IMR-90 (cell line): Measurements from ENCODE around the gene HYAL1. TPM values are rescaled to one million over a fixed set of nuclear protein-coding genes. Genes with fewer than 3 reads are reported as not detected.

Experiments
- ATAC-seq: fragments of 200-7000 bp; cut with Tn5 transposase; 2 replicates; pipeline ENCODE4 v1.9.1; 2020; ENCODE audit warnings: low read depth, mild to moderate bottlenecking, moderate library complexity
- Bru-seq: library from RNA; stranded (reverse); fragments of 400-500 nt; gene quantifications from one replicate; lab custom pipeline; 2021; lab: Mats Ljungman, UMichigan
- BruChase-seq, 2 experiments: library from RNA; stranded (reverse); fragments of 400-500 nt; gene quantifications; one replicate each; lab custom pipeline; 2021; lab: Mats Ljungman, UMichigan
- BruUV-seq: library from RNA; stranded (reverse); fragments of 400-500 nt; replicated peaks from 2 replicates; lab custom pipeline; 2021; lab: Mats Ljungman, UMichigan
- CTCF ChIA-PET: fragments of 300-600 bp; formaldehyde crosslinking; extraction: SDS; loops from one replicate; lab custom pipeline; 2021; ENCODE audit warnings: antibody characterized with exemption; lab: Yijun Ruan, JAX
- POLR2A ChIA-PET: fragments of 300-600 bp; sonication (Branson Sonifier 250); formaldehyde crosslinking; loops from one replicate; lab custom pipeline; 2022; ENCODE audit warnings: antibody characterized with exemption; ENCODE audit not compliant: unreplicated experiment; lab: Charles Lee
- DNase-seq: peaks from one replicate; pipeline ENCODE4 v3.0.0; 2013
- H2AFZ ChIP-seq: replicated peaks from 2 replicates; pipeline ENCODE3; 2013; ENCODE audit warnings: low read length, mild to moderate bottlenecking; ENCODE audit not compliant: poor library complexity
- H2AK5ac ChIP-seq: 2 replicates; pipeline ENCODE4 v1.6.1; 2013; ENCODE audit warnings: low read depth, low read length, inconsistent platforms
- H2AK9ac ChIP-seq: replicated peaks from 2 replicates; pipeline ENCODE3; 2013; ENCODE audit warnings: mild to moderate bottlenecking, low read depth, low read length, moderate library complexity; ENCODE audit not compliant: poor library complexity
- H2BK120ac ChIP-seq: 2 replicates; pipeline ENCODE4 v1.6.1; 2013; ENCODE audit warnings: low read depth, low read length, inconsistent platforms
- H2BK15ac ChIP-seq: 3 replicates; pipeline ENCODE4 v1.6.1; 2013; ENCODE audit warnings: low read depth, low read length, inconsistent platforms
- H2BK20ac ChIP-seq: 2 replicates; pipeline ENCODE4 v1.6.1; 2013; ENCODE audit warnings: low read depth, mild to moderate bottlenecking, inconsistent platforms, low read length, moderate library complexity
- H2BK5ac ChIP-seq: 2 replicates; pipeline ENCODE4 v1.6.1; 2013; ENCODE audit warnings: mild to moderate bottlenecking, low read depth, low read length, inconsistent platforms; ENCODE audit not compliant: poor library complexity, severe bottlenecking
- H3K14ac ChIP-seq: replicated peaks from 2 replicates; pipeline ENCODE4 v1.6.1; 2013; ENCODE audit warnings: low read depth, low read length, inconsistent platforms
- H3K18ac ChIP-seq: 2 replicates; pipeline ENCODE4 v1.6.1; 2013; ENCODE audit warnings: low read depth, low read length, control low read depth
- H3K23ac ChIP-seq: 2 replicates; pipeline ENCODE4 v1.6.1; 2013; ENCODE audit warnings: low read depth, low read length, inconsistent platforms
- H3K27ac ChIP-seq: 2 replicates; pipeline ENCODE4 v1.5.1; 2013; ENCODE audit warnings: mild to moderate bottlenecking, control low read depth, low read length; ENCODE audit not compliant: insufficient read depth
- H3K27me3 ChIP-seq: 2 replicates; pipeline ENCODE4 v1.6.1; 2013; ENCODE audit warnings: low read length; ENCODE audit not compliant: control insufficient read depth, insufficient read depth
- H3K36me3 ChIP-seq: 2 replicates; pipeline ENCODE4 v1.6.1; 2013; ENCODE audit warnings: low read length, mixed read lengths; ENCODE audit not compliant: control insufficient read depth, insufficient read depth
- H3K4ac ChIP-seq: 2 replicates; pipeline ENCODE4 v1.6.1; 2013; ENCODE audit warnings: low read depth, low read length, inconsistent platforms
- H3K4me1 ChIP-seq: 2 replicates; pipeline ENCODE4 v1.6.1; 2013; ENCODE audit warnings: low read length, mixed read lengths; ENCODE audit not compliant: control insufficient read depth, insufficient read depth
- H3K4me2 ChIP-seq: 2 replicates; pipeline ENCODE4 v1.6.1; 2013; ENCODE audit warnings: low read depth, mild to moderate bottlenecking, control low read depth, low read length, moderate library complexity
- H3K4me3 ChIP-seq: 2 replicates; pipeline ENCODE4 v1.5.1; 2013; ENCODE audit warnings: low read depth, mild to moderate bottlenecking, control low read depth, low read length, moderate library complexity; ENCODE audit not compliant: insufficient read depth
- H3K56ac ChIP-seq: 2 replicates; pipeline ENCODE4 v1.6.1; 2013; ENCODE audit warnings: low read length, inconsistent platforms; ENCODE audit not compliant: insufficient read depth; ENCODE audit errors: extremely low read depth
- H3K79me1 ChIP-seq, 2 experiments: 2 replicates each; pipeline ENCODE4 v1.6.1; 2013; ENCODE audit warnings: low read length in 2 of 2, inconsistent platforms in 1 of 2, low read depth in 1 of 2
- H3K9ac ChIP-seq: 2 replicates; pipeline ENCODE4 v1.6.1; 2013; ENCODE audit warnings: low read depth, low read length, control low read depth
- H3K9me1 ChIP-seq: 2 replicates; pipeline ENCODE4 v1.6.1; 2013; ENCODE audit warnings: low read length, inconsistent platforms; ENCODE audit not compliant: insufficient read depth
- H3K9me3 ChIP-seq: 2 replicates; pipeline ENCODE4 v1.6.1; 2013; ENCODE audit warnings: low read length; ENCODE audit not compliant: control insufficient read depth, insufficient read depth
- H4K20me1 ChIP-seq: 2 replicates; pipeline ENCODE4 v1.6.1; 2013; ENCODE audit warnings: low read length, inconsistent platforms; ENCODE audit not compliant: insufficient read depth
- H4K5ac ChIP-seq: 2 replicates; pipeline ENCODE4 v1.6.1; 2013; ENCODE audit warnings: mild to moderate bottlenecking, low read depth, low read length, control low read depth
- H4K8ac ChIP-seq, 2 experiments: 2 replicates each; pipeline ENCODE4 v1.6.1; 2013; ENCODE audit warnings: low read depth in 2 of 2, low read length in 2 of 2, control low read depth in 1 of 2, inconsistent platforms in 1 of 2
- H4K91ac ChIP-seq: 2 replicates; pipeline ENCODE4 v1.6.1; 2013; ENCODE audit warnings: low read depth, low read length, inconsistent platforms; ENCODE audit not compliant: insufficient read depth
- RAD21 ChIP-seq: IDR thresholded peaks from 2 replicates; pipeline ENCODE4 v1.6.1; 2012; ENCODE audit warnings: low read length, improper control_type of control experiment
- WGBS, 2 experiments: methylation state at CpG; one replicate each; pipeline versions ENCODE4 v1.1.5 to v1.1.7; 2013; ENCODE audit warnings: missing lambda C conversion rate in 2 of 2; ENCODE audit not compliant: insufficient read length in 1 of 2; ENCODE audit errors: extremely low coverage in 2 of 2; 5-methylcytosine and 5-hydroxymethylcytosine counted together
- dilution Hi-C: fragments of 300-500 bp; cut with HindIII; formaldehyde crosslinking; loops from one replicate; pipeline ENCODE4 v1.14.3; 2018; ENCODE audit warnings: low sequenced_read_pairs; ENCODE audit not compliant: unreplicated experiment
- in situ Hi-C: fragments of 300-500 bp; cut with MboI; formaldehyde crosslinking; loops from 3 replicates; pipeline ENCODE4 v1.14.3; 2019; ENCODE audit warnings: low sequenced_read_pairs, inconsistent platforms, mixed read lengths
- intact Hi-C: fragments of 100-400 bp; cut with micrococcal nuclease; formaldehyde crosslinking; loops from 2 replicates; pipeline ENCODE4 v1.10.0; 2022
- long read RNA-seq: library from polyadenylated mRNA; unstranded; transcript quantifications from one replicate; pipeline ENCODE4 v2.0.0, GENCODE V29; 2021; ENCODE audit not compliant: unreplicated experiment
- polyA plus RNA-seq, 3 experiments: library from polyadenylated mRNA; depleted of rRNA; stranded (reverse); fragments of >200 nt; gene quantifications; 2 replicates each; pipeline ENCODE4 v1.2.3, GENCODE V29; 2012; ENCODE audit warnings: low replicate concordance in 1 of 3
- total RNA-seq: library from RNA; depleted of rRNA; stranded (reverse); fragments of >200 nt; gene quantifications from 2 replicates; pipeline ENCODE4 v1.2.3, GENCODE V29; 2012; rRNA removed
- TF ChIP-seq, protein P1 (sequence below): conservative IDR thresholded peaks from 2 replicates; pipeline ENCODE4 v1.5.1; 2012; ENCODE audit warnings: mild to moderate bottlenecking, low read depth, low read length, improper control_type of control experiment

The HYAL1 gene, protein sequence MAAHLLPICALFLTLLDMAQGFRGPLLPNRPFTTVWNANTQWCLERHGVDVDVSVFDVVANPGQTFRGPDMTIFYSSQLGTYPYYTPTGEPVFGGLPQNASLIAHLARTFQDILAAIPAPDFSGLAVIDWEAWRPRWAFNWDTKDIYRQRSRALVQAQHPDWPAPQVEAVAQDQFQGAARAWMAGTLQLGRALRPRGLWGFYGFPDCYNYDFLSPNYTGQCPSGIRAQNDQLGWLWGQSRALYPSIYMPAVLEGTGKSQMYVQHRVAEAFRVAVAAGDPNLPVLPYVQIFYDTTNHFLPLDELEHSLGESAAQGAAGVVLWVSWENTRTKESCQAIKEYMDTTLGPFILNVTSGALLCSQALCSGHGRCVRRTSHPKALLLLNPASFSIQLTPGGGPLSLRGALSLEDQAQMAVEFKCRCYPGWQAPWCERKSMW
- under 0.01 and 0.36 TPM in 2 replicates for total RNA-seq
- polyA plus RNA-seq (2012; rRNA removed), result 0.29 and 0.32 TPM in 2 replicates
- 0.21 and 0.32 TPM in 2 replicates for polyA plus RNA-seq (2012; cell fraction: cytosol; rRNA removed)
- polyA plus RNA-seq (2012; cell fraction: nucleus; rRNA removed; ENCODE audit: low replicate concordance), result 1.4 and 2.3 TPM in 2 replicates
- Bru-seq, nascent RNA, result percentile 41 among the genes with signal in this experiment
- percentile 48 among the genes with signal in this experiment for BruChase-seq, experiment 1, labeled RNA remaining after a 6-hour chase
- percentile 46 among the genes with signal in this experiment for BruChase-seq, experiment 2, labeled RNA remaining after a 2-hour chase
- long read RNA-seq, partial matches to known transcripts, result 0 of 1 reads
- long read RNA-seq, other reads (novel, unspliced or antisense), result 1 of 1 reads

DNA sequence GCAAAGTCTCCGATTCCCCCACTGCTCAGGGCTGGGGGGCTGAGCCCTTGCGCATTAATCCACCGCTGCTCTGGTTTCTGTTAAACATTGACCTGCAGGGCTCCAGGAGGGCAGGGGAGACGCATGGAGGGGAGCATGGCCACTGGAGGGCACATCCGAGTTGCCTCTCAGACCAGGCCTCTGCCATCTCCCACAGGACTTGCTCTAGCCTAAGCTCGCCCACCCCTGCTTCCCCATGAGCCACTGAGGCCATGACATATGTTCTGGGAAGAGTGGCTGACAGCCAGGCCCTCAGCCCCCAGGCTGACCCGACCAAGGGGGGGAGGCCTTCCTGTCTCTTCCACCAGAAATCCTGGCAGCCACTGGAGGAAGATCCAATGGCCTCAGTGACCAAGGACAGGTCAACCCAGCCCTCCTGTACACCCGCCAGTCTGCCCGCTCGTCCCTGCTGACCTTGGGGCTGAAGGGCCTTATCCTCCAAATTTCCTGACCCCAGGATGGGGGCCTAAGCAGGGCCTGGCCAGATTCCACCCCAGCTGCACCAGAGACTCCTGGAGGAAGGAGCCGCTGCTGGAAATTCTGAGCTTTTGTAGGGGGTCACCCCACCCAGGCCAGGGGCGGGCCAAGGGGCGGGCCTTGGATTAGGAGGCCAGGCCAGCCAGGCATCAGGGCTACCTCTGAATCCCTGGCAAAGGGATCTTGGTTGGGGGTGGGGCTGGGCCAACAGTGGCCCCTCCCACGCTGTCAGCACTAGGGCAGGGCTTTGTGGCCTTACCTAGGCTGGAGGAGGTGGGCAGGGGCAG lies at the start of gene HYAL1:
Gene HYAL1 (minus strand): TSS at position 562 of the 803 bp plus-strand sequence. CDS start 618 bp downstream, outside the sequence.
- H4K91ac ChIP-seq, result no peak within 1 kb of the TSS
- no peak for DNase-seq
- no peak within 1 kb of the TSS for H3K4me2 ChIP-seq
- H3K4me3 ChIP-seq, result no peak within 1 kb of the TSS
- no peaks in the 10 kb centered on the region for H3K36me3 ChIP-seq
- H2BK15ac ChIP-seq, result no peak within 1 kb of the TSS
- no peak within 1 kb of the TSS for H3K56ac ChIP-seq
- H3K4ac ChIP-seq, result no peak within 1 kb of the TSS
- peaks cover 13 to 23% of the 10 kb centered on the region in 2 experiments for H3K79me1 ChIP-seq
- H2BK5ac ChIP-seq, result no peak within 1 kb of the TSS
- H4K20me1 ChIP-seq, result no peaks in the 10 kb centered on the region
- 72% methylated on average over 6 of the region's 14 CpGs; no CpG with 5 or more reads in 1 of the 2 experiments for WGBS, 2 experiments
- in situ Hi-C loops (no loop called here), intact Hi-C loops (no loop called here), dilution Hi-C loops (no loop called here)
- H2BK20ac ChIP-seq, result no peak within 1 kb of the TSS
- H3K9me1 ChIP-seq, result peaks cover 18% of the 10 kb centered on the region
- no peak within 1 kb of the TSS for H3K18ac ChIP-seq
- no peak within 1 kb of the TSS for H4K8ac ChIP-seq
- H2AK5ac ChIP-seq, result no peak within 1 kb of the TSS
- H3K27me3 ChIP-seq, result no peaks in the 10 kb centered on the region
- H3K27ac ChIP-seq, result no peak within 1 kb of the TSS
- ATAC-seq, result no peak
- BruUV-seq, result no TSS peak
- TF ChIP-seq RAD21, result no peak
- TF ChIP-seq, protein P1, sequence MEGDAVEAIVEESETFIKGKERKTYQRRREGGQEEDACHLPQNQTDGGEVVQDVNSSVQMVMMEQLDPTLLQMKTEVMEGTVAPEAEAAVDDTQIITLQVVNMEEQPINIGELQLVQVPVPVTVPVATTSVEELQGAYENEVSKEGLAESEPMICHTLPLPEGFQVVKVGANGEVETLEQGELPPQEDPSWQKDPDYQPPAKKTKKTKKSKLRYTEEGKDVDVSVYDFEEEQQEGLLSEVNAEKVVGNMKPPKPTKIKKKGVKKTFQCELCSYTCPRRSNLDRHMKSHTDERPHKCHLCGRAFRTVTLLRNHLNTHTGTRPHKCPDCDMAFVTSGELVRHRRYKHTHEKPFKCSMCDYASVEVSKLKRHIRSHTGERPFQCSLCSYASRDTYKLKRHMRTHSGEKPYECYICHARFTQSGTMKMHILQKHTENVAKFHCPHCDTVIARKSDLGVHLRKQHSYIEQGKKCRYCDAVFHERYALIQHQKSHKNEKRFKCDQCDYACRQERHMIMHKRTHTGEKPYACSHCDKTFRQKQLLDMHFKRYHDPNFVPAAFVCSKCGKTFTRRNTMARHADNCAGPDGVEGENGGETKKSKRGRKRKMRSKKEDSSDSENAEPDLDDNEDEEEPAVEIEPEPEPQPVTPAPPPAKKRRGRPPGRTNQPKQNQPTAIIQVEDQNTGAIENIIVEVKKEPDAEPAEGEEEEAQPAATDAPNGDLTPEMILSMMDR, result 0 out of 2 replicates have a peak, but pooled peaks have one; percentile 9
- POLR2A ChIA-PET, result no interaction called here
- CTCF ChIA-PET, result no interaction called here
- H3K9me3 ChIP-seq, result 0 out of 2 replicates have a peak, but pooled peaks cover 3% of the 10 kb centered on the region
- H3K4me1 ChIP-seq, result peaks cover 12% of the 10 kb centered on the region
- H2AFZ ChIP-seq, result no peak within 1 kb of the TSS
- H2BK120ac ChIP-seq, result no peak within 1 kb of the TSS
- H3K23ac ChIP-seq, result no peak within 1 kb of the TSS
- no peak within 1 kb of the TSS for H2AK9ac ChIP-seq
- no peak within 1 kb of the TSS for H4K5ac ChIP-seq
- no peak within 1 kb of the TSS for H3K9ac ChIP-seq
- no peak within 1 kb of the TSS for H3K14ac ChIP-seq
